H1 (cell line): Measurements from ENCODE around the gene RAB24. TPM values are rescaled to one million over a fixed set of nuclear protein-coding genes. Genes with fewer than 3 reads are reported as not detected.

Experiments
- CTCF ChIA-PET: fragments of 300-600 bp; sonication (Branson Sonifier 250); formaldehyde crosslinking; loops from one replicate; lab custom pipeline; 2021; ENCODE audit not compliant: partially characterized antibody; lab: Charles Lee
- POLR2A ChIA-PET: fragments of 300-600 bp; sonication (Branson Sonifier 250); formaldehyde crosslinking; loops from one replicate; lab custom pipeline; 2021; ENCODE audit warnings: inconsistent platforms; ENCODE audit not compliant: partially characterized antibody; lab: Charles Lee
- DNase-seq, 2 experiments: peaks; one replicate each; pipeline versions ENCODE4 v3.0.0 to v3.0.0-alpha.2; 2010 to 2022; ENCODE audit warnings: low spot score in 2 of 2, low read depth in 1 of 2, mixed read lengths in 1 of 2
- FAIRE-seq: peaks from 2 replicates; lab custom pipeline; 2011; peaks lifted over from hg19 to GRCh38; lab: Jason Lieb, UNC
- H2AFZ ChIP-seq: 2 replicates; pipeline ENCODE4 v1.8.1; 2012; ENCODE audit warnings: low read length, inconsistent platforms
- H2AK5ac ChIP-seq: 2 replicates; pipeline ENCODE4 v1.6.1; 2013; ENCODE audit warnings: low read depth, low read length
- H2BK120ac ChIP-seq: replicated peaks from 2 replicates; pipeline ENCODE3; 2013; ENCODE audit warnings: low read depth, low read length, inconsistent platforms
- H2BK12ac ChIP-seq: 2 replicates; pipeline ENCODE4 v1.6.1; 2013; ENCODE audit warnings: low read depth, low read length
- H2BK15ac ChIP-seq: 2 replicates; pipeline ENCODE4 v1.6.1; 2013; ENCODE audit warnings: low read length
- H2BK20ac ChIP-seq: 2 replicates; pipeline ENCODE4 v1.6.1; 2013; ENCODE audit warnings: low read length
- H2BK5ac ChIP-seq: 2 replicates; pipeline ENCODE4 v1.6.1; 2013; ENCODE audit warnings: low read depth, low read length
- H3K14ac ChIP-seq: 2 replicates; pipeline ENCODE4 v1.6.1; 2013; ENCODE audit warnings: inconsistent platforms; ENCODE audit not compliant: insufficient read length
- H3K18ac ChIP-seq: 2 replicates; pipeline ENCODE4 v1.6.1; 2013; ENCODE audit warnings: low read length; ENCODE audit errors: extremely low read depth
- H3K23ac ChIP-seq: 2 replicates; pipeline ENCODE4 v1.6.1; 2013; ENCODE audit warnings: inconsistent platforms; ENCODE audit not compliant: insufficient read length
- H3K23me2 ChIP-seq: 2 replicates; pipeline ENCODE4 v1.6.1; 2013; ENCODE audit warnings: low read depth, low read length
- H3K27ac ChIP-seq: 2 replicates; pipeline ENCODE4 v1.6.1; 2011; ENCODE audit warnings: low read depth, low read length, inconsistent platforms
- H3K27me3 ChIP-seq, 4 experiments: replicated peaks in 1 of 4; 1 replicate in 1 of 4; 2 replicates in 3 of 4; pipeline versions ENCODE4 v1.6.1 to v1.8.1; 2011 to 2013; ENCODE audit warnings: low read length in 3 of 4, mild to moderate bottlenecking in 3 of 4, inconsistent platforms in 2 of 4, mixed read lengths in 2 of 4, moderate library complexity in 1 of 4; ENCODE audit not compliant: control insufficient read depth in 3 of 4, insufficient read depth in 3 of 4; ENCODE audit errors: extremely low read depth in 1 of 4
- H3K36me3 ChIP-seq, 4 experiments: 2 replicates each; pipeline versions ENCODE4 v1.6.1 to v1.8.1; 2011 to 2013; ENCODE audit warnings: mild to moderate bottlenecking in 4 of 4, low read length in 3 of 4, moderate library complexity in 2 of 4, control low read depth in 1 of 4, inconsistent platforms in 1 of 4; ENCODE audit not compliant: insufficient read depth in 4 of 4, control insufficient read depth in 2 of 4
- H3K4ac ChIP-seq: replicated peaks from 2 replicates; pipeline ENCODE3; 2013; ENCODE audit warnings: low read length, low read depth, mixed read lengths, inconsistent platforms; ENCODE audit not compliant: insufficient read length
- H3K4me1 ChIP-seq, 4 experiments: replicated peaks in 1 of 4; 1 replicate in 1 of 4; 2 replicates in 3 of 4; pipeline versions ENCODE4 v1.6.1 to v1.8.1; 2011 to 2013; ENCODE audit warnings: low read length in 3 of 4, inconsistent platforms in 2 of 4, mixed read lengths in 1 of 4; ENCODE audit not compliant: insufficient read depth in 4 of 4, control insufficient read depth in 3 of 4
- H3K4me2 ChIP-seq, 2 experiments: 2 replicates each; pipeline versions ENCODE4 v1.6.1 to v1.8.1; 2011 to 2013; ENCODE audit warnings: low read depth in 2 of 2, low read length in 2 of 2, control low read depth in 1 of 2, inconsistent platforms in 1 of 2, mild to moderate bottlenecking in 1 of 2; ENCODE audit not compliant: insufficient read depth in 1 of 2
- H3K4me3 ChIP-seq, 4 experiments: fragments of 200-600, 300-600 bp in 1 of 4; sonication (generic), shearing (Covaris generic), sonication (Bioruptor Twin) in 1 of 4; 2 replicates each; pipeline versions ENCODE4 v1.5.1 to v1.8.1; 2011 to 2016; ENCODE audit warnings: low read length in 4 of 4, low read depth in 3 of 4, control low read depth in 2 of 4, inconsistent platforms in 2 of 4, mild to moderate bottlenecking in 2 of 4, mixed read lengths in 1 of 4, moderate library complexity in 1 of 4; ENCODE audit not compliant: insufficient read depth in 2 of 4; ENCODE audit errors: extremely low read depth in 1 of 4
- H3K56ac ChIP-seq: replicated peaks from 2 replicates; pipeline ENCODE3; 2013; ENCODE audit warnings: low read depth, mild to moderate bottlenecking, mixed read lengths, low read length, inconsistent platforms; ENCODE audit not compliant: insufficient read length
- H3K79me1 ChIP-seq: 2 replicates; pipeline ENCODE4 v1.6.1; 2013; ENCODE audit warnings: low read depth, low read length, control low read depth
- H3K79me2 ChIP-seq, 2 experiments: 2 replicates each; pipeline versions ENCODE4 v1.6.1 to v1.8.1; 2012 to 2013; ENCODE audit warnings: low read length in 2 of 2, mild to moderate bottlenecking in 2 of 2, inconsistent platforms in 1 of 2; ENCODE audit not compliant: insufficient read depth in 2 of 2, control insufficient read depth in 1 of 2
- H3K9ac ChIP-seq, 4 experiments: replicated peaks in 1 of 4; 1 replicate in 1 of 4; 2 replicates in 3 of 4; pipeline versions ENCODE4 v1.6.1 to v1.8.1; 2011 to 2013; ENCODE audit warnings: low read depth in 3 of 4, low read length in 3 of 4, control low read depth in 2 of 4, mild to moderate bottlenecking in 2 of 4, moderate library complexity in 2 of 4, inconsistent platforms in 1 of 4; ENCODE audit errors: extremely low read depth in 1 of 4
- H3K9me3 ChIP-seq, 2 experiments: 2 replicates each; pipeline versions ENCODE4 v1.6.1 to v1.8.1; 2012 to 2013; ENCODE audit warnings: mild to moderate bottlenecking in 2 of 2, moderate library complexity in 2 of 2, control low read depth in 1 of 2, inconsistent platforms in 1 of 2, low read depth in 1 of 2, low read length in 1 of 2, mixed read lengths in 1 of 2; ENCODE audit not compliant: insufficient read depth in 2 of 2
- H4K20me1 ChIP-seq, 2 experiments: replicated peaks in 1 of 2; 2 replicates each; pipeline versions ENCODE3 to v1.8.1; 2011 to 2013; ENCODE audit warnings: inconsistent platforms in 2 of 2, low read length in 2 of 2, mild to moderate bottlenecking in 1 of 2; ENCODE audit not compliant: insufficient read depth in 2 of 2, control insufficient read depth in 1 of 2
- H4K5ac ChIP-seq: 2 replicates; pipeline ENCODE4 v1.6.1; 2013; ENCODE audit warnings: low read length, low read depth, mixed read lengths, inconsistent platforms; ENCODE audit not compliant: insufficient read length
- H4K8ac ChIP-seq: 2 replicates; pipeline ENCODE4 v1.8.0; 2013; ENCODE audit warnings: mild to moderate bottlenecking, moderate library complexity, low read length, inconsistent platforms; ENCODE audit not compliant: insufficient read depth; ENCODE audit errors: extremely low read depth
- H4K91ac ChIP-seq: replicated peaks from 2 replicates; pipeline ENCODE3; 2013; ENCODE audit warnings: low read length, mixed read lengths, inconsistent platforms; ENCODE audit not compliant: insufficient read length
- ASH2L ChIP-seq: fragments of 200-600, 300-600 bp; sonication (generic); IDR thresholded peaks from one replicate; pipeline ENCODE4 v1.7.1; 2017; ENCODE audit warnings: low read length
- GABPA ChIP-seq: IDR thresholded peaks from 2 replicates; pipeline ENCODE4 v1.6.1; 2011; ENCODE audit warnings: mild to moderate bottlenecking, low read length, moderate library complexity, borderline replicate concordance; ENCODE audit not compliant: insufficient read depth
- WGBS, 2 experiments: shearing (Covaris generic) in 1 of 2; methylation state at CpG; one replicate each; pipeline versions ENCODE4 v1.1.6 to v1.1.7; 2013 to 2015; ENCODE audit warnings: low lambda C conversion rate in 2 of 2, mixed read lengths in 2 of 2, inconsistent platforms in 1 of 2, low coverage in 1 of 2, missing lambda C conversion rate in 1 of 2; ENCODE audit not compliant: insufficient replicate concordance in 2 of 2, insufficient coverage in 1 of 2, insufficient read length in 1 of 2; ENCODE audit errors: extremely low coverage in 1 of 2, missing lambda C conversion rate in 1 of 2; 5-methylcytosine and 5-hydroxymethylcytosine counted together
- polyA plus RNA-seq, 7 experiments: library from polyadenylated mRNA; depleted of rRNA in 3 of 7; stranded (reverse) in 5 of 7; unstranded in 2 of 7; fragments of >200 nt in 5 of 7; fragments of 200-250 nt in 2 of 7; gene quantifications; 1 replicate in 5 of 7; 2 replicates in 1 of 7; 4 replicates in 1 of 7; pipeline versions ENCODE4 v1.2.1 to v1.2.3, GENCODE V29; 2011 to 2013; ENCODE audit warnings: missing spikeins in 2 of 7, mixed read lengths in 2 of 7
- total RNA-seq: library from RNA; stranded (reverse); fragmentation: NEBNext Ultra II Directional; extraction: Animal tissue kit (Norgen Biotek cat#: 25700); gene quantifications from 2 replicates; pipeline ENCODE4 v1.2.1, GENCODE V29; 2021

RAB24 gene
- total and polyA plus RNA-seq, 2 of the 8 experiments (the other 6 are each of a cell fraction or from before 2014, with no cell fraction given) = 18.8 to 33.8 TPM

GRCh38 chr5:177334781-177335700 lies 31.5 kb upstream of the RAB24 start:
- H4K20me1 ChIP-seq = peaks cover 0 to 17% of the 10 kb centered on the region in 2 experiments
- no peak overlapping the region for H3K4me3 ChIP-seq
- ChIA-PET CTCF (interaction anchor here (1.1 to 10.3 kb wide), 11 partner anchors 9 to 112 kb away, joined by 3 to 100 read pairs (median 4); partner anchors contain the start of gene RGS14), POLR2A (interaction anchor here (0.6 to 2.0 kb wide), 3 partner anchors 8 to 44 kb away, joined by 3 to 6 read pairs (median 4); partner anchors contain the start of gene LMAN2)
- H4K91ac ChIP-seq = no peak overlapping the region
- no peak overlapping the region for H3K23ac ChIP-seq
- no peak overlapping the region for H3K4ac ChIP-seq
- H3K27me3 ChIP-seq = no peaks in the 10 kb centered on the region
- H3K9me3 ChIP-seq = no peaks in the 10 kb centered on the region
- DNase-seq (no peak), FAIRE-seq (no peak)
- peaks cover 0 to 5% (median 3%) of the 10 kb centered on the region in 4 experiments; a peak in 4 of 7 replicates for H3K4me1 ChIP-seq
- peaks cover 9% of the 10 kb centered on the region for H3K79me1 ChIP-seq
- H3K56ac ChIP-seq = no peak overlapping the region
- H2AK5ac ChIP-seq = no peak overlapping the region
- H2BK20ac ChIP-seq = no peak overlapping the region
- H3K9ac ChIP-seq = no peak overlapping the region
- no peak overlapping the region for H3K27ac ChIP-seq
- H3K79me2 ChIP-seq = peaks cover 3 to 8% of the 10 kb centered on the region in 2 experiments; a peak in 2 of 4 replicates
- no peaks in the 10 kb centered on the region for H3K23me2 ChIP-seq
- no peak overlapping the region for H4K5ac ChIP-seq
- H2BK120ac ChIP-seq = no peak overlapping the region
- H3K4me2 ChIP-seq = no peak overlapping the region
- no peak overlapping the region for H2BK12ac ChIP-seq
- H2AFZ ChIP-seq = no peak overlapping the region
- H4K8ac ChIP-seq = no peak overlapping the region
- peaks cover 22 to 37% (median 33%) of the 10 kb centered on the region in 4 experiments for H3K36me3 ChIP-seq
- no peak overlapping the region for H3K18ac ChIP-seq
- H2BK5ac ChIP-seq = no peak overlapping the region
- WGBS, 2 experiments = 95% methylated on average over 21 of the region's 21 CpGs; no CpG with 5 or more reads in 1 of the 2 experiments
- TF ChIP-seq GABPA (no peak), ASH2L (no peak)
- no peak overlapping the region for H3K14ac ChIP-seq
- no peak overlapping the region for H2BK15ac ChIP-seq
